Natural killer cell (primary cell): Measurements from ENCODE around the gene NRP1. TPM values are rescaled to one million over a fixed set of nuclear protein-coding genes. Genes with fewer than 3 reads are reported as not detected.

Experiments
- ATAC-seq, 3 donors: fragments of 150-1000 bp in 2 of 3; fragments of 200-7000 bp in 1 of 3; cut with Tn5 transposase; 1 replicate in 1 of 3; 2 replicates in 2 of 3; pipeline ENCODE4 v1.10.0; 2021; ENCODE audit warnings: mild to moderate bottlenecking in 2 of 3, moderate library complexity in 2 of 3
- DNase-seq, 2 donors: peaks; one replicate each; pipeline versions ENCODE4 v3.0.0 to v3.0.0-alpha.2; 2013 to 2021; ENCODE audit warnings: mixed read lengths in 1 of 2
- H3K27ac ChIP-seq: one replicate; pipeline ENCODE4 v1.5.1; 2013; ENCODE audit warnings: mild to moderate bottlenecking, low read length
- H3K27me3 ChIP-seq: one replicate; pipeline ENCODE4 v1.6.1; 2013; ENCODE audit warnings: low read length; ENCODE audit not compliant: control insufficient read depth, insufficient read depth
- H3K36me3 ChIP-seq: one replicate; pipeline ENCODE4 v1.6.1; 2013; ENCODE audit warnings: low read length; ENCODE audit not compliant: control insufficient read depth, insufficient read depth
- H3K4me1 ChIP-seq: one replicate; pipeline ENCODE4 v1.6.1; 2013; ENCODE audit warnings: low read length; ENCODE audit not compliant: control insufficient read depth, insufficient read depth
- H3K4me3 ChIP-seq: one replicate; pipeline ENCODE4 v1.5.1; 2013; ENCODE audit warnings: low read length
- H3K9me3 ChIP-seq: one replicate; pipeline ENCODE4 v1.6.1; 2013; ENCODE audit warnings: low read length; ENCODE audit not compliant: control insufficient read depth, insufficient read depth
- H3K27ac Mint-ChIP-seq, 2 donors: one replicate each; pipeline ENCODE4 v1.8.0; 2022; ENCODE audit warnings: mild to moderate bottlenecking in 2 of 2, mixed read lengths in 2 of 2, moderate library complexity in 1 of 2
- H3K27me3 Mint-ChIP-seq, 2 donors: one replicate each; pipeline ENCODE4 v1.8.0; 2022; ENCODE audit warnings: low read depth in 2 of 2, mixed read lengths in 2 of 2
- H3K36me3 Mint-ChIP-seq: one replicate; pipeline ENCODE4 v1.8.0; 2022; ENCODE audit warnings: mixed read lengths
- H3K4me1 Mint-ChIP-seq, 2 donors: one replicate each; pipeline ENCODE4 v1.8.0; 2022; ENCODE audit warnings: mixed read lengths in 2 of 2
- H3K4me3 Mint-ChIP-seq: one replicate; pipeline ENCODE4 v1.8.0; 2022; ENCODE audit warnings: mild to moderate bottlenecking, moderate library complexity, mixed read lengths
- H3K9me3 Mint-ChIP-seq, 2 donors: one replicate each; pipeline ENCODE4 v1.8.0; 2022; ENCODE audit warnings: mixed read lengths in 2 of 2
- WGBS: methylation state at CpG from one replicate; pipeline ENCODE4 v1.1.7; 2013; ENCODE audit warnings: missing lambda C conversion rate; ENCODE audit not compliant: insufficient coverage; 5-methylcytosine and 5-hydroxymethylcytosine counted together
- intact Hi-C: fragments of 100-400 bp; cut with micrococcal nuclease; formaldehyde crosslinking; loops from one replicate; pipeline ENCODE4 v1.14.2; 2022
- total RNA-seq, 4 donors: library from RNA; stranded (reverse); fragments of 120-200 nt in 1 of 4; gene quantifications; one replicate each; pipeline versions ENCODE4 v1.2.3 to v1.2.4, GENCODE V29; 2013 to 2022
- TF ChIP-seq, protein P1 (sequence below): fragments of 200-600 bp; IDR thresholded peaks from one replicate; pipeline ENCODE4 v1.8.0; 2022; ENCODE audit warnings: antibody characterized with exemption

NRP1 gene
- total RNA-seq, 3 donors from 2014 or later (not counting 1 experiment from before 2014, with no cell fraction given): 0.16 to 1.5 TPM; not detected in 1

- TF ChIP-seq, protein P1, sequence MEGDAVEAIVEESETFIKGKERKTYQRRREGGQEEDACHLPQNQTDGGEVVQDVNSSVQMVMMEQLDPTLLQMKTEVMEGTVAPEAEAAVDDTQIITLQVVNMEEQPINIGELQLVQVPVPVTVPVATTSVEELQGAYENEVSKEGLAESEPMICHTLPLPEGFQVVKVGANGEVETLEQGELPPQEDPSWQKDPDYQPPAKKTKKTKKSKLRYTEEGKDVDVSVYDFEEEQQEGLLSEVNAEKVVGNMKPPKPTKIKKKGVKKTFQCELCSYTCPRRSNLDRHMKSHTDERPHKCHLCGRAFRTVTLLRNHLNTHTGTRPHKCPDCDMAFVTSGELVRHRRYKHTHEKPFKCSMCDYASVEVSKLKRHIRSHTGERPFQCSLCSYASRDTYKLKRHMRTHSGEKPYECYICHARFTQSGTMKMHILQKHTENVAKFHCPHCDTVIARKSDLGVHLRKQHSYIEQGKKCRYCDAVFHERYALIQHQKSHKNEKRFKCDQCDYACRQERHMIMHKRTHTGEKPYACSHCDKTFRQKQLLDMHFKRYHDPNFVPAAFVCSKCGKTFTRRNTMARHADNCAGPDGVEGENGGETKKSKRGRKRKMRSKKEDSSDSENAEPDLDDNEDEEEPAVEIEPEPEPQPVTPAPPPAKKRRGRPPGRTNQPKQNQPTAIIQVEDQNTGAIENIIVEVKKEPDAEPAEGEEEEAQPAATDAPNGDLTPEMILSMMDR: no peak
These were observed 93.5 kb downstream of the NRP1 start for GRCh38 chr10:33240931-33241330.

GRCh38 chr10:33240258-33240657 lies 94.2 kb downstream of the NRP1 start:
- no peak for ATAC-seq
- H3K27ac ChIP-seq: no peak overlapping the region
- Mint-ChIP-seq H3K9me3 (no peaks in the 10 kb centered on the region), H3K4me3 (no peak overlapping the region), H3K27ac (no peak overlapping the region), H3K4me1 (no peaks in the 10 kb centered on the region), H3K36me3 (no peaks in the 10 kb centered on the region), H3K27me3 (peaks cover 10 to 18% of the 10 kb centered on the region in 2 donors)
- TF ChIP-seq, protein P1: no peak
- no peak for DNase-seq
- H3K4me3 ChIP-seq: no peak overlapping the region
- WGBS: 89% methylated on average over 2 of the region's 2 CpGs
- no peaks in the 10 kb centered on the region for H3K36me3 ChIP-seq
- intact Hi-C loops: no loop called here
- H3K27me3 ChIP-seq: no peaks in the 10 kb centered on the region
- H3K4me1 ChIP-seq: no peaks in the 10 kb centered on the region
- H3K9me3 ChIP-seq: no peaks in the 10 kb centered on the region

More at GRCh38 chr10:33240931-33241330, 93.5 kb downstream of the NRP1 start:
- H3K27ac Mint-ChIP-seq: no peak overlapping the region
- no peaks in the 10 kb centered on the region for H3K4me1 ChIP-seq
- intact Hi-C loops: no loop called here
- ATAC-seq: no peak
- no peak overlapping the region for H3K27ac ChIP-seq
- DNase-seq: no peak
- no peaks in the 10 kb centered on the region for H3K9me3 Mint-ChIP-seq
- no peaks in the 10 kb centered on the region for H3K9me3 ChIP-seq
- H3K36me3 Mint-ChIP-seq: no peaks in the 10 kb centered on the region
- WGBS: 28% methylated on average over 2 of the region's 2 CpGs
- H3K27me3 ChIP-seq: no peaks in the 10 kb centered on the region
- H3K4me3 ChIP-seq: no peak overlapping the region
- no peak overlapping the region for H3K4me3 Mint-ChIP-seq
- H3K36me3 ChIP-seq: no peaks in the 10 kb centered on the region
- H3K4me1 Mint-ChIP-seq: no peaks in the 10 kb centered on the region
- peaks cover 10 to 16% of the 10 kb centered on the region in 2 donors for H3K27me3 Mint-ChIP-seq

DNA sequence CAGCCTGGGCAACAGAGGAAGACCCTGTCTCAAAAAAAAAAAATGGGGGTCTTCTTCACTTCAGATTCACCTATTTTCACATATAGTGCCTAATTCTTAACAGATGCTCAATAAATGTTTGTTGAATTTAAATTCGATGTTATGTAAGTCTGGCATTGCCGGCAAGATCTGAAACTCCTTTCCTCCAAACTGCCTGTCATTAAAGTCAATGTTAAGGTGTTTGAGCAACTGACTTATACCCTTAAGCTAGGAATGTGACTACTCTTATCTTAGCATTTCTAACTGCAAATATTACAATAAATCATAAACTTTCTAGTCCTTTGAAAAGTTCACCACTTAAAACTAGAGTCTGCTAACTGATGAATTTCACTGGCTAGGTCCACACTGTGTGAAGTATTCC lies 95.2 kb downstream of the NRP1 start:
- WGBS: no CpG with 5 or more reads among the region's 2 CpGs
- H3K4me3 Mint-ChIP-seq: no peak overlapping the region
- H3K9me3 Mint-ChIP-seq: no peaks in the 10 kb centered on the region
- H3K4me1 Mint-ChIP-seq: no peaks in the 10 kb centered on the region
- no peaks in the 10 kb centered on the region for H3K27me3 ChIP-seq
- ATAC-seq (no peak), DNase-seq (no peak)
- H3K4me1 ChIP-seq: no peaks in the 10 kb centered on the region
- TF ChIP-seq, protein P1: no peak
- H3K36me3 Mint-ChIP-seq: no peaks in the 10 kb centered on the region
- H3K27me3 Mint-ChIP-seq: peaks cover 10 to 26% of the 10 kb centered on the region in 2 donors
- H3K4me3 ChIP-seq: no peak overlapping the region
- no peak overlapping the region for H3K27ac ChIP-seq
- no peak overlapping the region for H3K27ac Mint-ChIP-seq
- no peaks in the 10 kb centered on the region for H3K36me3 ChIP-seq
- intact Hi-C loops: no loop called here
- no peaks in the 10 kb centered on the region for H3K9me3 ChIP-seq

DNA sequence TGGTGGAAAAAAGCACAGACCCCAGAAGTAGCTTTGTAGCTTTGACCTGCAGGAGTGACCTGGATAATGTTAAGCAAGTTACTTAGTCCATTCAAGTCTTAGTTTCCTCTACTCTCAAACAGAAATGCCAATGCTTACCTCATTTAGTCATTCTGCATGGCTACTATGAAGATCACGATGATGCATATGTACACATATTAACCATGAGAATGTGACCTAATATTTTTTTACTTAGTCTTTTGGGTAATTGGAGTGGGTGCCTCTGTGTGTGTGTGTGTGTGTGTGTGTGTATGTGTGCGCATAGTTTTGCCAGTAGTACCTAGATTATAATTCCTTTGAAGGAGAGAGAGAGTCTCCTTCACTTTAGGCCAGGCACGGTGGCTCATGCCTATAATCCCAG lies 95.8 kb downstream of the NRP1 start:
- Histone ChIP-seq H3K27me3 (no peaks in the 10 kb centered on the region), H3K36me3 (no peaks in the 10 kb centered on the region), H3K4me3 (no peak overlapping the region), H3K9me3 (no peaks in the 10 kb centered on the region), H3K4me1 (no peaks in the 10 kb centered on the region), H3K27ac (no peak overlapping the region)
- Mint-ChIP-seq H3K9me3 (no peaks in the 10 kb centered on the region), H3K27ac (no peak overlapping the region), H3K27me3 (peaks cover 10 to 26% of the 10 kb centered on the region in 2 donors), H3K4me1 (no peaks in the 10 kb centered on the region), H3K4me3 (no peak overlapping the region), H3K36me3 (no peaks in the 10 kb centered on the region)
- DNase-seq (no peak), ATAC-seq (no peak)
- TF ChIP-seq, protein P1: no peak
- 100% methylated on average over 3 of the region's 3 CpGs for WGBS
- intact Hi-C loops: no loop called here
